Measurements from ENCODE around the gene GAREM2.
A peak's percentile ranks its signal among the peaks of the same experiment; 100 is the strongest.

The GAREM2 gene

GRCh38 chr2:26148501-26148900, 24.4 kb upstream of the GAREM2 start:
- no peaks in the 10 kb centered on the region for H3K4me1 Mint-ChIP-seq
- H3K36me3 Mint-ChIP-seq (ENCODE audit: low read depth): no peaks in the 10 kb centered on the region
- H3K9me3 Mint-ChIP-seq: no peaks in the 10 kb centered on the region
- TF ChIP-seq CTCF (IDR thresholded peaks at IDR 0.05; ENCODE audit: unreplicated experiment in 3 of 3): no peak
- no peak overlapping the region for H3K4me3 Mint-ChIP-seq
- H3K27ac Mint-ChIP-seq: no peak overlapping the region
- peaks cover 11% of the 10 kb centered on the region for H3K27me3 Mint-ChIP-seq (ENCODE audit: low read depth)

GRCh38 chr2:26150243-26150642, 22.6 kb upstream of the GAREM2 start:
- Mint-ChIP-seq H3K9me3 (peaks cover 5% of the 10 kb centered on the region), H3K36me3 (ENCODE audit: low read depth) (no peaks in the 10 kb centered on the region), H3K4me1 (no peaks in the 10 kb centered on the region), H3K4me3 (no peak overlapping the region), H3K27ac (no peak overlapping the region), H3K27me3 (ENCODE audit: low read depth) (peaks cover 11% of the 10 kb centered on the region)
- TF ChIP-seq CTCF (IDR thresholded peaks at IDR 0.05; ENCODE audit: unreplicated experiment in 3 of 3): no peak

- Mint-ChIP-seq H3K27ac (no peak overlapping the region), H3K4me3 (no peak overlapping the region), H3K36me3 (ENCODE audit: low read depth) (no peaks in the 10 kb centered on the region), H3K27me3 (ENCODE audit: low read depth) (no peaks in the 10 kb centered on the region), H3K4me1 (no peaks in the 10 kb centered on the region), H3K9me3 (peaks cover 11% of the 10 kb centered on the region)
- no peak for TF ChIP-seq CTCF (IDR thresholded peaks at IDR 0.05; ENCODE audit: unreplicated experiment in 3 of 3)
Measured at GRCh38 chr2:26157580-26157979, 15.3 kb upstream of the GAREM2 start.

GRCh38 chr2:26161926-26162325, 11.0 kb upstream of the GAREM2 start:
- H3K9me3 Mint-ChIP-seq: peaks cover 3% of the 10 kb centered on the region

GRCh38 chr2:26162963-26163362, 9.9 kb upstream of the GAREM2 start:
- no peak for TF ChIP-seq CTCF (IDR thresholded peaks at IDR 0.05; ENCODE audit: unreplicated experiment in 3 of 3)
- H3K36me3 Mint-ChIP-seq (ENCODE audit: low read depth): no peaks in the 10 kb centered on the region
- H3K4me3 Mint-ChIP-seq: no peak overlapping the region
- H3K27me3 Mint-ChIP-seq (ENCODE audit: low read depth): peaks cover 4% of the 10 kb centered on the region
- no peaks in the 10 kb centered on the region for H3K4me1 Mint-ChIP-seq
- H3K27ac Mint-ChIP-seq: no peak overlapping the region
- no peaks in the 10 kb centered on the region for H3K9me3 Mint-ChIP-seq

More at GRCh38 chr2:26161926-26162325, 11.0 kb upstream of the GAREM2 start:
- Mint-ChIP-seq H3K27me3 (ENCODE audit: low read depth) (peaks cover 4% of the 10 kb centered on the region), H3K4me1 (no peaks in the 10 kb centered on the region), H3K36me3 (ENCODE audit: low read depth) (no peaks in the 10 kb centered on the region), H3K4me3 (no peak overlapping the region), H3K27ac (no peak overlapping the region)
- TF ChIP-seq CTCF (IDR thresholded peaks at IDR 0.05; ENCODE audit: unreplicated experiment in 3 of 3): no peak

- Mint-ChIP-seq H3K27ac (peak overlapping the region in 1 of 3 experiments; percentile 87), H3K4me1 (no peaks in the 10 kb centered on the region), H3K9me3 (no peaks in the 10 kb centered on the region), H3K27me3 (ENCODE audit: low read depth) (peaks cover 4% of the 10 kb centered on the region), H3K36me3 (ENCODE audit: low read depth) (no peaks in the 10 kb centered on the region), H3K4me3 (no peak overlapping the region)
- no peak for TF ChIP-seq CTCF (IDR thresholded peaks at IDR 0.05; ENCODE audit: unreplicated experiment in 3 of 3)
Measured at GRCh38 chr2:26164231-26164630, 8.7 kb upstream of the GAREM2 start.
